ENCODE data around the gene ALS2CL. TPM values are rescaled to one million over a fixed set of nuclear protein-coding genes. Genes with fewer than 3 reads are reported as not detected.
A peak's percentile ranks its signal among the peaks of the same experiment; 100 is the strongest.

The ALS2CL gene
- total RNA-seq, 1 experiment from 2014 or later = 4.9 TPM

DNA sequence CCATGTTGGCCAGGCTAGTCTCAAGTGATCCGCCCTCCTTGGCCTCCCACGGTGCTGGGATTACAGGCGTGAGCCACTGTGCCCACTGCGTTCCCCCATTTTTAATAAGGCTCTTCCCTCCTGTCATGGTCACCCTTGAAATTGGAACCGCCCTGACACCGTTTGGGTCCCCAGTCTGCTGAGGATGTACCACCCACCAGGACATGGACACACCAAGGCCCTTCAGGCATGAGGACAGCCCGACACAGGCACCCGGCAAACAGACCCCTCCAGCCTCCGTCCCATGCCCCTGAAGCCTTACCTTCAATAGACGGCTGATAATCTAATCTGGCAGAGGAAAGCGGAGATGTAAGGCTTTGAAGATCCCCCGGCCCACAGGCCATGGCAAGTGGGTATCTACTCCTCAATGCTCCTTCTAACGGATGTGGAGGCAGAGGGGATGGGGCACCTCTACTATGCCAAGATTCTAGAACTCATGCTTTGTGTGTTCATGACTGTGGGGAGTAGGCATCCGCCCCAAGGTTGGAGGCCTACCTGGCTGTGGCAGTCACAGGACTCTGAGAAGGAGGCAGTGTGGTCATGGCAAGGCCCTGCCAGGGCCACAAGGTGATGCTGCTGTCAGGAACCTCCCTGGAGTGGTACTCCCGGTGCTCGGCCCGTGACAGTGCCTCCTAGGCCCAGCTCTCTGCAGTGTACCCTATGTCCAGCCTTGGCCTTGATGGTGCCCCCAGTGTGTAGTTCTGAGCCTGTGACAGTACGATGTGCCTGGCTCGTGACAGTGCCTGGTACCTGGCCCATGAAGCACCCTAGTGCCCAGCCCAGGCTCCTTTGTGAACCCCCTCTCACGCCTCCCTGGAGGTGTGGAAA, 42.8 kb upstream of the ALS2CL start:
- H2BK120ac ChIP-seq (ENCODE audit: low read depth, low read length, poor library complexity, severe bottlenecking) = no peak overlapping the region
- no peak overlapping the region for H3K18ac ChIP-seq (ENCODE audit: insufficient read length, low read depth, low read length)
- no peaks in the 10 kb centered on the region for H4K20me1 ChIP-seq (ENCODE audit: control insufficient read depth, insufficient read depth, insufficient read length)
- no peak overlapping the region for H2AFZ ChIP-seq (ENCODE audit: low read length)
- no peak overlapping the region for H4K5ac ChIP-seq (ENCODE audit: insufficient read length, low read depth, low read length)
- no peaks in the 10 kb centered on the region; a peak in 1 of 7 replicates for H3K36me3 Mint-ChIP-seq (ENCODE audit: insufficient read depth in 1 of 3, low read depth in 3 of 3)
- no peaks in the 10 kb centered on the region for H3K9me3 Mint-ChIP-seq
- no peak overlapping the region for H2BK15ac ChIP-seq (ENCODE audit: low read depth, low read length)
- H4K8ac ChIP-seq (replicated peaks; ENCODE audit: insufficient read length, low read depth, low read length) = no peak overlapping the region
- no peaks in the 10 kb centered on the region for H3K79me1 ChIP-seq (ENCODE audit: insufficient read depth, low read depth, low read length, poor library complexity, severe bottlenecking)
- no peak overlapping the region for H3K56ac ChIP-seq (ENCODE audit: insufficient read length, low read depth, low read length)
- no peak overlapping the region for H2BK12ac ChIP-seq (ENCODE audit: insufficient read length, low read depth, low read length)
- TF ChIP-seq, protein P1, sequence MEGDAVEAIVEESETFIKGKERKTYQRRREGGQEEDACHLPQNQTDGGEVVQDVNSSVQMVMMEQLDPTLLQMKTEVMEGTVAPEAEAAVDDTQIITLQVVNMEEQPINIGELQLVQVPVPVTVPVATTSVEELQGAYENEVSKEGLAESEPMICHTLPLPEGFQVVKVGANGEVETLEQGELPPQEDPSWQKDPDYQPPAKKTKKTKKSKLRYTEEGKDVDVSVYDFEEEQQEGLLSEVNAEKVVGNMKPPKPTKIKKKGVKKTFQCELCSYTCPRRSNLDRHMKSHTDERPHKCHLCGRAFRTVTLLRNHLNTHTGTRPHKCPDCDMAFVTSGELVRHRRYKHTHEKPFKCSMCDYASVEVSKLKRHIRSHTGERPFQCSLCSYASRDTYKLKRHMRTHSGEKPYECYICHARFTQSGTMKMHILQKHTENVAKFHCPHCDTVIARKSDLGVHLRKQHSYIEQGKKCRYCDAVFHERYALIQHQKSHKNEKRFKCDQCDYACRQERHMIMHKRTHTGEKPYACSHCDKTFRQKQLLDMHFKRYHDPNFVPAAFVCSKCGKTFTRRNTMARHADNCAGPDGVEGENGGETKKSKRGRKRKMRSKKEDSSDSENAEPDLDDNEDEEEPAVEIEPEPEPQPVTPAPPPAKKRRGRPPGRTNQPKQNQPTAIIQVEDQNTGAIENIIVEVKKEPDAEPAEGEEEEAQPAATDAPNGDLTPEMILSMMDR (conservative IDR thresholded peaks at IDR 0.05) = no peak
- H2AK5ac ChIP-seq (ENCODE audit: insufficient read length, low read length) = no peak overlapping the region
- H3K23ac ChIP-seq (ENCODE audit: insufficient read length, low read depth, low read length) = no peak overlapping the region
- H3K4ac ChIP-seq (ENCODE audit: low read depth, low read length) = no peak overlapping the region
- H2BK5ac ChIP-seq (ENCODE audit: insufficient read length, low read length) = no peak overlapping the region
- H3K4me1 ChIP-seq (ENCODE audit: insufficient read depth, low read length) = no peaks in the 10 kb centered on the region
- WGBS (ENCODE audit: extremely low coverage, insufficient read length, low lambda C conversion rate) = no CpG with 5 or more reads among the region's 20 CpGs
- no peak overlapping the region for H3K4me3 Mint-ChIP-seq
- H3K27ac Mint-ChIP-seq = peak overlapping the region in 1 of 3 experiments; percentile 49; a peak in 1 of 7 replicates
- H3K27me3 Mint-ChIP-seq (ENCODE audit: low read depth) = peaks cover 7% of the 10 kb centered on the region
- no peaks in the 10 kb centered on the region for H3K23me2 ChIP-seq (ENCODE audit: insufficient read length, low read depth, low read length, poor library complexity, severe bottlenecking)
- H3K9me3 ChIP-seq (ENCODE audit: control insufficient read depth, low read depth, low read length) = no peaks in the 10 kb centered on the region
- H4K91ac ChIP-seq (ENCODE audit: insufficient read length, low read depth, low read length) = no peak overlapping the region
- H2BK20ac ChIP-seq (ENCODE audit: low read depth, low read length, poor library complexity, severe bottlenecking) = no peak overlapping the region
- no peaks in the 10 kb centered on the region for H3K27me3 ChIP-seq (ENCODE audit: insufficient read depth, low read length)
- no peak overlapping the region for H3K4me2 ChIP-seq (ENCODE audit: insufficient read depth, insufficient read length, low read length)
- H3K4me1 Mint-ChIP-seq = no peaks in the 10 kb centered on the region
- H3K79me2 ChIP-seq (ENCODE audit: insufficient read depth, low read length) = no peaks in the 10 kb centered on the region
- no peak overlapping the region for H3K27ac ChIP-seq (ENCODE audit: insufficient read length, low read depth, low read length)
- no peak overlapping the region for H3T11ph ChIP-seq (ENCODE audit: low read length)
- H3K9ac ChIP-seq (ENCODE audit: extremely low read depth, insufficient read length, low read length) = no peak overlapping the region
- DNase-seq = peak; percentile 31
- H3K14ac ChIP-seq (ENCODE audit: insufficient read depth, low read length) = no peak overlapping the region
